ENCODE measurements around the gene SUMO2. TPM values are rescaled to one million over a fixed set of nuclear protein-coding genes. Genes with fewer than 3 reads are reported as not detected.

SUMO2 gene
- total and polyA plus RNA-seq, 9 of the 15 experiments (the other 6 are each of a cell fraction or from before 2014, with no cell fraction given): 157 to 733 (median 419) TPM

DNA sequence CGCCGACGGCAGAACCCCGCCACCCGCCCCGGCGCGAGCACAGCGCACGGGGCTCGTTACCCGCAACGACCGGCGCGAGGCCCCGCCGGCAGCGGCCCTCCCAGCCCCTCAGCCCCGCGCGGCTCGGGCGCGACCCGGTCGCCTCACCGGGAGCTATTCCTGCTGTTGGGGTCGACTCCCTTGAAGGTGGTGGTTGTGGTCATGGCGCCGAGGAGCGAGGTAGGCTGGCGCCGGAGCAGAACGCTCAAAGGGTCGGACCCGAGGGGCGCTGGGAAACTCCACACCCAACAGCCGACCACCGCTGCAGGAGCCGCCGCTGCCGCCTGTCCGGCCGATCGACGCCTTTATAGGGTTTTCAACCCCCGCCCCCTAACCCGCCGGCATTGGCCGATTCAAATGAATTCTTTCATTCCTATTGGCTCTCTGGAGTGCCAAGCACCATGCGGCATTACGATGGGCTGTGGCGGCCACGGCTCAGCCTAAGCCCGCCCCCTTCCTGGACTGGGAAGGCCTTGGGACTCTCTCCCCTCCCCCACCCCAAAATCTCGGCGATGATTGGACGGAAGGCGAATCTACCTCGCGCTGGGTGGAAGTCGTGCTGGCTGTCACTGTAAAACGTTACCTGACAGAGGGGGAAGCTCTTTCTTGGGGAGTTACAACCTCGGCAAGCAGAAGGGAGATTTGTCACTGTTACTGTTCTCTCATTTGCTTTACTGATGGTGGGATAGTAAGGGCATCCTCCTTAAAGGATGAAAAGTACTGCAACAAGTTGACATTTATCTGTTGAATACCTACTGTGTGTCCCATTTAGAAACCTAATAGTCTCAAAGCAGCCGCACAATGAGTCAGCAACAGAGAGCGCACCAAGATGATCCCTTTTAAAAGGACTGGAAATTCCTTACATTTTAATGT lies 28.3 kb downstream of the SUMO2 start, which contains the start of gene JPT1 (continued):
- TF ChIP-seq, protein P1, sequence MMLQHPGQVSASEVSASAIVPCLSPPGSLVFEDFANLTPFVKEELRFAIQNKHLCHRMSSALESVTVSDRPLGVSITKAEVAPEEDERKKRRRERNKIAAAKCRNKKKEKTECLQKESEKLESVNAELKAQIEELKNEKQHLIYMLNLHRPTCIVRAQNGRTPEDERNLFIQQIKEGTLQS (IDR thresholded peaks at IDR 0.05): peak; percentile 59; the same call in 1 of the 2 replicates
- TF ChIP-seq, protein P1 (CRISPR knock-in tag; conservative IDR thresholded peaks at IDR 0.05): no peak
- TF ChIP-seq ETS2 (tag; IDR thresholded peaks at IDR 0.05; ENCODE audit: borderline replicate concordance, poor library complexity, severe bottlenecking) (no peak), DMBX1 (CRISPR knock-in tag; IDR thresholded peaks at IDR 0.05; ENCODE audit: borderline replicate concordance) (0 out of 2 replicates have a peak, but pooled peaks have one; percentile 28), ZSCAN32 (CRISPR knock-in tag; IDR thresholded peaks at IDR 0.05) (peak; percentile 7; the same call in 1 of the 2 replicates), TAF7 (tag; IDR thresholded peaks at IDR 0.05) (peak; percentile 45; the same call in 1 of the 2 replicates), ATF1 (CRISPR knock-in tag; IDR thresholded peaks at IDR 0.05) (no peak), ATF1 (tag; IDR thresholded peaks at IDR 0.05) (peak; percentile 87), CCNT2 (IDR thresholded peaks at IDR 0.05; ENCODE audit: borderline replicate concordance, extremely low read depth, insufficient read length, low read depth, low read length) (peak; percentile 48), ZNF551 (CRISPR knock-in tag; IDR thresholded peaks at IDR 0.05) (no peak), ZNF224 (CRISPR knock-in tag; IDR thresholded peaks at IDR 0.05) (no peak), RBBP5 (IDR thresholded peaks at IDR 0.05; ENCODE audit: borderline replicate concordance, insufficient read depth, low read length, poor library complexity, severe bottlenecking) (peak; percentile 93), RB1 (IDR thresholded peaks at IDR 0.05; ENCODE audit: low read depth) (peak; percentile 89), CHCHD3 (CRISPR knock-in tag; IDR thresholded peaks at IDR 0.05) (peak; percentile 75; the same call in 1 of the 2 replicates), L3MBTL2 (IDR thresholded peaks at IDR 0.05) (peak; percentile 85), NELFE (IDR thresholded peaks at IDR 0.05; ENCODE audit: insufficient read depth, insufficient read length) (peak; percentile 100), ZNF57 (CRISPR knock-in tag; IDR thresholded peaks at IDR 0.05) (no peak), MYC (IDR thresholded peaks at IDR 0.05; ENCODE audit: low read depth, low read length) (no peak; the same call in 1 of the 2 replicates), MYC (CRISPR knock-in tag; IDR thresholded peaks at IDR 0.05; ENCODE audit: borderline replicate concordance, low read depth) (no peak)
- TF ChIP-seq, protein P2, sequence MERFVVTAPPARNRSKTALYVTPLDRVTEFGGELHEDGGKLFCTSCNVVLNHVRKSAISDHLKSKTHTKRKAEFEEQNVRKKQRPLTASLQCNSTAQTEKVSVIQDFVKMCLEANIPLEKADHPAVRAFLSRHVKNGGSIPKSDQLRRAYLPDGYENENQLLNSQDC (CRISPR knock-in tag; IDR thresholded peaks at IDR 0.05): peak; percentile 94; the same call in 1 of the 2 replicates
- TF ChIP-seq, protein P3, sequence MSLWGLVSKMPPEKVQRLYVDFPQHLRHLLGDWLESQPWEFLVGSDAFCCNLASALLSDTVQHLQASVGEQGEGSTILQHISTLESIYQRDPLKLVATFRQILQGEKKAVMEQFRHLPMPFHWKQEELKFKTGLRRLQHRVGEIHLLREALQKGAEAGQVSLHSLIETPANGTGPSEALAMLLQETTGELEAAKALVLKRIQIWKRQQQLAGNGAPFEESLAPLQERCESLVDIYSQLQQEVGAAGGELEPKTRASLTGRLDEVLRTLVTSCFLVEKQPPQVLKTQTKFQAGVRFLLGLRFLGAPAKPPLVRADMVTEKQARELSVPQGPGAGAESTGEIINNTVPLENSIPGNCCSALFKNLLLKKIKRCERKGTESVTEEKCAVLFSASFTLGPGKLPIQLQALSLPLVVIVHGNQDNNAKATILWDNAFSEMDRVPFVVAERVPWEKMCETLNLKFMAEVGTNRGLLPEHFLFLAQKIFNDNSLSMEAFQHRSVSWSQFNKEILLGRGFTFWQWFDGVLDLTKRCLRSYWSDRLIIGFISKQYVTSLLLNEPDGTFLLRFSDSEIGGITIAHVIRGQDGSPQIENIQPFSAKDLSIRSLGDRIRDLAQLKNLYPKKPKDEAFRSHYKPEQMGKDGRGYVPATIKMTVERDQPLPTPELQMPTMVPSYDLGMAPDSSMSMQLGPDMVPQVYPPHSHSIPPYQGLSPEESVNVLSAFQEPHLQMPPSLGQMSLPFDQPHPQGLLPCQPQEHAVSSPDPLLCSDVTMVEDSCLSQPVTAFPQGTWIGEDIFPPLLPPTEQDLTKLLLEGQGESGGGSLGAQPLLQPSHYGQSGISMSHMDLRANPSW (CRISPR knock-in tag; IDR thresholded peaks at IDR 0.05): 0 out of 2 replicates have a peak, but pooled peaks have one; percentile 60
- TF ChIP-seq, protein P4, sequence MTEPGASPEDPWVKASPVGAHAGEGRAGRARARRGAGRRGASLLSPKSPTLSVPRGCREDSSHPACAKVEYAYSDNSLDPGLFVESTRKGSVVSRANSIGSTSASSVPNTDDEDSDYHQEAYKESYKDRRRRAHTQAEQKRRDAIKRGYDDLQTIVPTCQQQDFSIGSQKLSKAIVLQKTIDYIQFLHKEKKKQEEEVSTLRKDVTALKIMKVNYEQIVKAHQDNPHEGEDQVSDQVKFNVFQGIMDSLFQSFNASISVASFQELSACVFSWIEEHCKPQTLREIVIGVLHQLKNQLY (CRISPR knock-in tag; conservative IDR thresholded peaks at IDR 0.05): peak in 1 of 2 experiments; percentile 64; a peak in 1 of 4 replicates

Data from K562 (cell line).